ENCODE data around the gene SLC16A11. TPM values are rescaled to one million over a fixed set of nuclear protein-coding genes. Genes with fewer than 3 reads are reported as not detected.
"Not testable (repeated sequence)": the region's sequence is repeated elsewhere in the genome, so short reads cannot be mapped to it uniquely, and the experiment has no call there.

Gene SLC16A11
- polyA plus RNA-seq, 1 donor: 0.94 TPM

GRCh38 chr17:6994118-6994598 is 49.7 kb downstream of the SLC16A11 start:
- peaks cover 17% of the 10 kb centered on the region for H3K36me3 ChIP-seq (ENCODE audit: control insufficient read depth, insufficient read depth, low read length)
- no peak overlapping the region for H3K4me3 ChIP-seq (ENCODE audit: low read length)
- DNase-seq: no peak
- H3K27ac ChIP-seq (ENCODE audit: low read length): no peak overlapping the region
- H3K4me1 ChIP-seq (ENCODE audit: control insufficient read depth, insufficient read depth, low read length): peaks cover 12% of the 10 kb centered on the region
- H3K9me3 ChIP-seq (ENCODE audit: control insufficient read depth, low read depth, low read length): peaks cover 7% of the 10 kb centered on the region
- no CpG with 5 or more reads among the region's 10 CpGs for WGBS (ENCODE audit: insufficient coverage, low lambda C conversion rate)
- H3K27me3 ChIP-seq (ENCODE audit: control insufficient read depth, insufficient read depth, low read length): peaks cover 26% of the 10 kb centered on the region

DNA sequence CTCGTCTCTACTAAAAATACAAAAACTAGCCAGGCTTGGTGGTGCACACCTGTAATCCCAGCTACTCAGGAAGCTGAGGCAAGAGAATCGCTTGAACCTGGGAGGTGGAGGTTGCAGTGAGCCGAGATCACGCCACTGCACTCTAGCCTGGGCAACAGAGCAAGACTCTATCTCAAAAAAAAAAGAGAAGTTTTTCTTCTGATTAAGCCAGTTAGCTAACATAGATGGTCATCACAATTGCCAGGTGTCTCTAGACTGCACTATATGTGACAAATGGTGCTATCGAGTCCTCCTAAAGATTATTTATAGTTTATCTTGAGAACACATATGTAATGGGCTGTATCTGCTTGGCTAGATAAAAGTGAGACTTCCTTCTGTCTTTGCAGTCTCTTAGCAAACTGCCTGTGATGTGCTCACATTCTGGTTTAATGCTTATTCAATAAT is 50.3 kb downstream of the SLC16A11 start:
- WGBS (ENCODE audit: insufficient coverage, low lambda C conversion rate): 90% methylated on average over 2 of the region's 5 CpGs

More for the DNA sequence above, 50.3 kb downstream of the SLC16A11 start:
- peaks cover 11% of the 10 kb centered on the region for H3K4me1 ChIP-seq (ENCODE audit: control insufficient read depth, insufficient read depth, low read length)
- not testable (repeated sequence) for H3K27ac ChIP-seq (ENCODE audit: low read length); H3K4me3 ChIP-seq (ENCODE audit: low read length); H3K9me3 ChIP-seq (ENCODE audit: control insufficient read depth, low read depth, low read length); DNase-seq
- H3K36me3 ChIP-seq (ENCODE audit: control insufficient read depth, insufficient read depth, low read length): peaks cover 11% of the 10 kb centered on the region
- peaks cover 26% of the 10 kb centered on the region for H3K27me3 ChIP-seq (ENCODE audit: control insufficient read depth, insufficient read depth, low read length)

Other genes starting within 250 kb of the SLC16A11 start
- gene TEKT1, start 212.4 kb downstream of the SLC16A11 start, polyA plus RNA-seq: 0.25 TPM
- 1.2 TPM for gene ALOX12, start 48.0 kb downstream of the SLC16A11 start, polyA plus RNA-seq
- 244 TPM for gene RNASEK, start 31.5 kb downstream of the SLC16A11 start, polyA plus RNA-seq
- gene BCL6B, start 21.0 kb downstream of the SLC16A11 start, polyA plus RNA-seq: 7.2 TPM
- 16.9 TPM for gene SLC16A13, start 8.1 kb downstream of the SLC16A11 start, polyA plus RNA-seq
- gene CLEC10A, start 36.2 kb upstream of the SLC16A11 start, polyA plus RNA-seq: 9.7 TPM
- gene ASGR2, start 70.7 kb upstream of the SLC16A11 start, polyA plus RNA-seq: 0.40 TPM
- gene ASGR1, start 135.3 kb upstream of the SLC16A11 start, polyA plus RNA-seq: 5.7 TPM
- 16.7 TPM for gene DLG4, start 175.7 kb upstream of the SLC16A11 start, polyA plus RNA-seq
- gene ACADVL, start 175.8 kb upstream of the SLC16A11 start, polyA plus RNA-seq: 490 TPM
- gene DVL2, start 190.4 kb upstream of the SLC16A11 start, polyA plus RNA-seq: 44.5 TPM
- gene PHF23, start 195.4 kb upstream of the SLC16A11 start, polyA plus RNA-seq: 45.4 TPM
- gene GABARAP, start 198.4 kb upstream of the SLC16A11 start, polyA plus RNA-seq: 724 TPM
- 124 TPM for gene CTDNEP1, start 207.6 kb upstream of the SLC16A11 start, polyA plus RNA-seq
- gene ELP5, start 208.1 kb upstream of the SLC16A11 start, polyA plus RNA-seq: 45.8 TPM
- 250 TPM for gene CLDN7, start 218.4 kb upstream of the SLC16A11 start, polyA plus RNA-seq
- gene SLC2A4, start 237.6 kb upstream of the SLC16A11 start, polyA plus RNA-seq: 1.1 TPM